Cardiac fibroblast (primary cell): ENCODE results near the gene MRPL30.
"Not testable (repeated sequence)": the region's sequence is repeated elsewhere in the genome, so short reads cannot be mapped to it uniquely, and the experiment has no call there.

ENCODE experiments used
- DNase-seq, 2 donors: peaks; one replicate each; pipeline versions ENCODE4 v3.0.0 to v3.0.0-alpha.2; 2010; ENCODE audit warnings: low read depth in 2 of 2
- H3K4me3 ChIP-seq, 2 donors: replicated peaks in 1 of 2; 1 replicate in 1 of 2; 2 replicates in 1 of 2; pipeline ENCODE4 v1.5.1; 2011; ENCODE audit warnings: low read depth in 2 of 2, low read length in 2 of 2, mild to moderate bottlenecking in 2 of 2, moderate library complexity in 1 of 2
- TF ChIP-seq, protein P1 (sequence below): IDR thresholded peaks from one replicate; pipeline ENCODE4 v1.5.1; 2011; ENCODE audit warnings: low read depth, mild to moderate bottlenecking, low read length, inconsistent platforms

The MRPL30 gene

DNA sequence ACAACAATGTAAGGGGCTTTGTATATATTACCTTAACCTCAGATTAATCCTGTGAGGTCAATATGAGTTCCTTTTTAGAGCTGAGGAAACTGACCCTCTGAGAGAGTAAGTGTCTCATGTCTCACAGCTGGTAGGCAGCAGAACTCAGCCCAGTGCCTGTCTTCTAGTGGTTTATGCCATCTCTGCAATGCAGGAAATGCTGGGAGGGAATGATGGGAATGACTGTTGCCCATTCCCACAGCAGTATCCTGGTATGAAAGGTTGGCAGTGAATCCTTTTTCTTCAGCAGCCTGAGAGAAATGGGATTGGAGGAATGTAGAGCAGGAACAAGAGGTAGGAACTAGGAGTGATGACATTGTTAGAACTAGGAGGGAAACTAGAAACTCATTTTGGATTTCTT lies 6.0 kb downstream of the MRPL30 start:
- DNase-seq, result no peak
- TF ChIP-seq, protein P1, sequence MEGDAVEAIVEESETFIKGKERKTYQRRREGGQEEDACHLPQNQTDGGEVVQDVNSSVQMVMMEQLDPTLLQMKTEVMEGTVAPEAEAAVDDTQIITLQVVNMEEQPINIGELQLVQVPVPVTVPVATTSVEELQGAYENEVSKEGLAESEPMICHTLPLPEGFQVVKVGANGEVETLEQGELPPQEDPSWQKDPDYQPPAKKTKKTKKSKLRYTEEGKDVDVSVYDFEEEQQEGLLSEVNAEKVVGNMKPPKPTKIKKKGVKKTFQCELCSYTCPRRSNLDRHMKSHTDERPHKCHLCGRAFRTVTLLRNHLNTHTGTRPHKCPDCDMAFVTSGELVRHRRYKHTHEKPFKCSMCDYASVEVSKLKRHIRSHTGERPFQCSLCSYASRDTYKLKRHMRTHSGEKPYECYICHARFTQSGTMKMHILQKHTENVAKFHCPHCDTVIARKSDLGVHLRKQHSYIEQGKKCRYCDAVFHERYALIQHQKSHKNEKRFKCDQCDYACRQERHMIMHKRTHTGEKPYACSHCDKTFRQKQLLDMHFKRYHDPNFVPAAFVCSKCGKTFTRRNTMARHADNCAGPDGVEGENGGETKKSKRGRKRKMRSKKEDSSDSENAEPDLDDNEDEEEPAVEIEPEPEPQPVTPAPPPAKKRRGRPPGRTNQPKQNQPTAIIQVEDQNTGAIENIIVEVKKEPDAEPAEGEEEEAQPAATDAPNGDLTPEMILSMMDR, result no peak
- no peak overlapping the region for H3K4me3 ChIP-seq

DNA sequence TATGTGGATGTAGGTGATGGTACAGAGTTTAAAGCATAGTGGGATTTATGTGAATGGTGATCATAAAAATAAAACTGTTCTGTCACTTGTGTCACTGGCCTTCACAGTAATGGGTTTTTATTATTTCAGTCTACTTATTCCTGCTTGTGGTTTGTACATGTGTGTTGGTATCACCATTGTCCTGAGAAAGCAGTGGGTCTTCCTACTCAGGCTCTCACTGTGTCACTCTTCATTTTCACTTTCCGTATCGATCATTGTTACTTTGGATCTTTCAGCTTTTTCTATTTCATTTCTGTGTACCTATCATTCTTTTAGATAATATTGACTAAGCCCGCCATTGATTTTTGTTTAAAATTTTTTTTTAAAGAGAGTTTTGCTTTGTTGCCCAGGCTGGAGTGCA lies 7.4 kb downstream of the MRPL30 start:
- TF ChIP-seq, protein P1, result no peak
- DNase-seq, result no peak
- no peak overlapping the region for H3K4me3 ChIP-seq

DNA sequence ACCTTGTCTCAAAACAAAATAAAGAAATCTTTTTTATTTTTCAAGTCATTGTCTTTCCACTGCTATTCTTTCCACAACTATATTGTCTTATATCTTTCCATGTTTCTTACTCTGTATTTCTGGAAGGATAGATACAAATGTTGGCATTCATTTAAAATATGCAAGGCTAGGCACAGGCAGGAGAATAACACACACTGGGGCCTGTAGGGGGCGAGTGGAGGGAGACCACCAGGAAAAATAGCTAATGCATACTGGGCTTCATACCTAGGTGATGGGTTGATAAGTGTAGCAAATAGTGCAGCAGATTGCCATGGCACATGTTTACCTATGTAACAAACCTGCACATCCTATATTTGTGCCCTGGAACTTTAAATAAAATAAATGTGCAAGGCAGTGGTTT lies 9.6 kb downstream of the MRPL30 start:
- TF ChIP-seq, protein P1, result no peak
- no peak overlapping the region for H3K4me3 ChIP-seq
- DNase-seq, result no peak

DNA sequence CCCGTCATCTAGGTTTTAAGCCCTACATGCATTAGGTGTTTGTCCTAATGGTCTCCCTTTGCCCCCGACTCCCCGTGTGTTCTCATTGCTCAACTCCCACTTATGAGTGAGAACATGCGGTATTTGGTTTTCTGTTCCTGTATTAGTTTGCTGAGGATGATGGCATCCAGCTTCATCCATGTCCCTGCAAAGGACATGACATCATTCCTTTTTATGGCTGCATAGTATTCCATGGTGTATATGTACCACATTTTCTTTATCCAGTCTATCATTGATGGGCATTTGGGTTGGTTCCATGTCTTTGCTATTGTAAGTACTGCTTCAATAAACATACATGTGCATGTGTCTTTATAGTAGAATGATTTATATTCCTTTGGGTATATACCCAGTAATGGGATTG lies 11.4 kb downstream of the MRPL30 start:
- H3K4me3 ChIP-seq, DNase-seq: not testable (repeated sequence)

DNA sequence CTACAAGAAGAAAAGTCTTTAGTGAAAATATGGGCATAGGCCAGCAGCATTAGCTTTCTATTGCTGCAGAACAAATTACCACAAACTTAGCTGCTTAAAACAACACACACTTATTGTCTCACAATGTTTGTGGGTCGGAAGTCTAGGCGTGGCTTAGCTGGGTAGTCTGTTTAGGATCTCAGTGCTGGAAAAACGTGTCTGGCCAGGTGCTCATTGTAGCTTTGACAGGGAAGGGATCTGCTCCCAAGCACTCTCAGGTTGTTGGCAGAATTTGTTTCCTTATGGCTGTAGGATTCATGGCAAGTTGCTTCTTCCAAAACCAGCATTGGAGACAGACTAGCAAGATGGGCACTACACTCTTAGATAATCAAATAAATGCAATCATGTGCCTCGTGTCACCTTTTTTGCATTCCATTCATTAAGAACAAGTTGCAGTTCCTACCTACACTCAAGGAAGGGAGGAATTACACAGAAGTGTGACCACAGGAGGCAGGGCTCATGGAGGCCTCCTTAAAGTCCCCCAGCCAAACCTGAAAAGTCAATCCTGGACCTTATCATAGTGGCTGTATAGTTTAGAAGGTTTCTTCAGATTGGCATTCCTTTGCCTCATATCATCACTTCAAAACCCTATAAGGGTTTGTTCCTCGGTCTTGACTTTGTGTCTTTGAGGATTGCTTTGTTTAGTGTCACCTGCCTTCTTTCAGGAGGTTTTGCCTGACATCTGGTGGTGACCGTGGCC lies 17.3 kb downstream of the MRPL30 start:
- DNase-seq, result no peak
- TF ChIP-seq, protein P1, result no peak

DNA sequence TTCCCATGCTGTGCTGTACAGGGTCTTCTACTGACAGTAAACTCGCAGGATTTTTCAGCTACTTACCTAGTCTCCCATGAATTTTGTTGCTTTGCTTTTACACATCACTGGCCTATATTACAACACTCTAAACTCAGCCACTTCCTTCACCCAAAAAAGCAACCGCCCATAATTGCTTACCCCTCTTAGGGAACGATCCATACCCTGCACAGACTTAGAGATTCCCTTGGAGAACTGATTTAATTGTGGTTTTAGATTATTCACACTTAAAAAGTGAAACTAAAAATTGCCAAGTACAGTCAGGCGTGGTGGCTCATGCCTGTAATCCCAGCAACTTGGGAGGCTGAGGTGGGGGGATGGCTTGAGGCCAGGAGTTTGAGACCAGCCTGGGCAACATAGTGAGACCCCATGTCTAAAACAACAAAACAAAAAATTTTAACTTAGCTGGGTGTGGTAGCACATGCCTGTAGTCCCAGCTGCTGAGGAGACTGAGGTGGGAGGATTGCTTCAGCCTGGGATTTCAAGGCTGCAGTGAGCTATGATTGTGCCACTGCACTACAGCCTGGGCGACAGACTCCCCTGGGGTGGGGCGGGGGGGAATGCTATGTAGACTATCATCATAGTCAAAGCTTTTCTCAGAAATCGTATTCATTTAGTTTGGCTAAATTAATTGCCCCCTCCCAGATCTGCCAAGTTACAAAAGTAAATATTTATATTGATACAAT lies 19.3 kb downstream of the MRPL30 start:
- no peak for DNase-seq
- TF ChIP-seq, protein P1, result no peak
- no peak overlapping the region for H3K4me3 ChIP-seq

More for the DNA sequence above, 17.3 kb downstream of the MRPL30 start:
- H3K4me3 ChIP-seq, result no peak overlapping the region

DNA sequence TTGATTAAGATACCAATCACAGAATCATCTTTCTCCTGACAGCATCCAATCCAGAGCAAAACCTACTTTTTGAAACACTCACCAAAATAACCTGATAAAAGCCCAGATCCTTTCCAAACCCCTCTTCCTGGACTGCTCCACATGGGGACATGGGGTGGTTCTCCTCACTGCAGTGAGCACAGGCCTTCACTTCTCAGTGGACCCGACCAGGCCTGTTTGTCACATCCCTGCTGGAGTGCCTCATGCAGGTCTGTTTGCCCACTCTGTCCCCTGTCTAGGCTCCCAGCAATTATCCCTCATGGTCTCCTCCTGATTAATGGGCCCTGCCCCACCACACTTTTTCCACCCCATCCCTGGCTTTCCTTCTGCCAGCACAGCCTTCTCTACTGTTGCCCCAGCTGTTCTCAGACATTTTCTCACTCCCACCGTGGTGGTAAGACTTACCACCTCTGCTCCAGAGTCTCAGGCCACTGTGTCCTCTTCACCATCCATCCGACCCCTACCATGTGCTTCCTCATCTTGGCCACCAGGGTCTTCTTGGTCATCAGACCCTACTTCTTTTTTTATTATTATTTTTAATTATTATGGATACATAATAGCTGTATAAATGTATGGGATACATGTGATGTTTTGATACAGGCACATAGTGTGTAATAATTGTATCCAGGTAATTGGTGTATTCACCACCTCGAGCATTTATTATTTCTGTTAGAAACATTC lies 21.1 kb downstream of the MRPL30 start:
- no peak overlapping the region for H3K4me3 ChIP-seq
- TF ChIP-seq, protein P1, result peak; percentile 33
- DNase-seq, result no peak
